Breast epithelium (tissue), 3 donors: Measurements from ENCODE around the gene ZNF431.

ENCODE experiments used
- POLR2A ChIP-seq: fragments of 450-650 bp; IDR thresholded peaks from one replicate; pipeline ENCODE4 v1.6.1; 2016; ENCODE audit warnings: antibody characterized with exemption, mild to moderate bottlenecking, moderate library complexity
- TF ChIP-seq, protein P1 (sequence below), 3 donors: fragments of 450-650 bp; IDR thresholded peaks; one replicate each; pipeline ENCODE4 v1.5.1; 2016 to 2017; ENCODE audit warnings: antibody characterized with exemption in 3 of 3, mild to moderate bottlenecking in 3 of 3, moderate library complexity in 3 of 3

DNA sequence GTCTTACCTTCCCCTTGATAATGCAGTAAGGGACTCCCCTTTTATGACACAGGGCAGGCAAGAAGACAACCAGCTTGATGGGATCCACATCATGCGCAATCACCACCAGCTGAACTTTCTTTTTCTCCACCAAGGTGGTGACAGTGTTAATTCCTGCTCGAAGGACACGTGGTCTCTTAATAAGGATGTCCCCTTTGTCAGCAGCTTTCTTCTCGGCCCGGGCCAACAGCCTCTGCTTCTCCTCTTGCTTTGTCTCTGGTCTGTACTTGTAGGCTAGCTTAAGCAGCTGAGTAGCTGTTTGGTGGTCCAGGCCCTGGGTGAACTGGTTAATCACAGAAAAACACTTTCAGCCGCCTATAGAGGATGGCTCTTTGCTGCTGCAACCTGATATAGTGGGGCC lies 8.0 kb downstream of the ZNF431 start:
- TF ChIP-seq, protein P1, sequence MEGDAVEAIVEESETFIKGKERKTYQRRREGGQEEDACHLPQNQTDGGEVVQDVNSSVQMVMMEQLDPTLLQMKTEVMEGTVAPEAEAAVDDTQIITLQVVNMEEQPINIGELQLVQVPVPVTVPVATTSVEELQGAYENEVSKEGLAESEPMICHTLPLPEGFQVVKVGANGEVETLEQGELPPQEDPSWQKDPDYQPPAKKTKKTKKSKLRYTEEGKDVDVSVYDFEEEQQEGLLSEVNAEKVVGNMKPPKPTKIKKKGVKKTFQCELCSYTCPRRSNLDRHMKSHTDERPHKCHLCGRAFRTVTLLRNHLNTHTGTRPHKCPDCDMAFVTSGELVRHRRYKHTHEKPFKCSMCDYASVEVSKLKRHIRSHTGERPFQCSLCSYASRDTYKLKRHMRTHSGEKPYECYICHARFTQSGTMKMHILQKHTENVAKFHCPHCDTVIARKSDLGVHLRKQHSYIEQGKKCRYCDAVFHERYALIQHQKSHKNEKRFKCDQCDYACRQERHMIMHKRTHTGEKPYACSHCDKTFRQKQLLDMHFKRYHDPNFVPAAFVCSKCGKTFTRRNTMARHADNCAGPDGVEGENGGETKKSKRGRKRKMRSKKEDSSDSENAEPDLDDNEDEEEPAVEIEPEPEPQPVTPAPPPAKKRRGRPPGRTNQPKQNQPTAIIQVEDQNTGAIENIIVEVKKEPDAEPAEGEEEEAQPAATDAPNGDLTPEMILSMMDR (IDR thresholded peaks at IDR 0.05) = no peak
- no peak for TF ChIP-seq POLR2A
